Measurements from ENCODE around the gene MAGT1.
"Not testable (repeated sequence)": the region's sequence is repeated elsewhere in the genome, so short reads cannot be mapped to it uniquely, and the experiment has no call there.

MAGT1 gene

GRCh38 chrX:77894921-77895886 is at the start of gene MAGT1:
MAGT1 (minus strand) TSS chrX:77895435; CDS start chrX:77895410, 25 bp downstream.
- peak; percentile 96 for DNase-seq (ENCODE audit: low spot score)

GRCh38 chrX:77945031-77945430 is 49.8 kb upstream of the MAGT1 start:
- not testable (repeated sequence) for DNase-seq (ENCODE audit: low spot score)

- DNase-seq (ENCODE audit: low spot score), result peak; percentile 75
Observed at GRCh38 chrX:77938083-77938680, 42.9 kb upstream of the MAGT1 start.

GRCh38 chrX:77937291-77937690 is 42.1 kb upstream of the MAGT1 start:
- DNase-seq (ENCODE audit: low spot score), result peak; percentile 52

GRCh38 chrX:77936299-77936698 is 41.1 kb upstream of the MAGT1 start:
- no peak for DNase-seq (ENCODE audit: low spot score)

GRCh38 chrX:77935886-77936285 is 40.7 kb upstream of the MAGT1 start:
- no peak for DNase-seq (ENCODE audit: low spot score)

- no peak for DNase-seq (ENCODE audit: low spot score)
Observed at GRCh38 chrX:77930581-77930980, 35.3 kb upstream of the MAGT1 start.

- DNase-seq (ENCODE audit: low spot score), result no peak
Observed at GRCh38 chrX:77925764-77926163, 30.5 kb upstream of the MAGT1 start.

- no peak for DNase-seq (ENCODE audit: low spot score)
Observed at GRCh38 chrX:77924320-77924859, 29.2 kb upstream of the MAGT1 start.

- peak; percentile 78 for DNase-seq (ENCODE audit: low spot score)
Observed at GRCh38 chrX:77922787-77923186, 27.6 kb upstream of the MAGT1 start.

GRCh38 chrX:77919370-77919769 is 24.1 kb upstream of the MAGT1 start:
- not testable (repeated sequence) for DNase-seq (ENCODE audit: low spot score)

GRCh38 chrX:77918568-77918967 is 23.3 kb upstream of the MAGT1 start:
- no peak for DNase-seq (ENCODE audit: low spot score)

- DNase-seq (ENCODE audit: low spot score), result no peak
Observed at GRCh38 chrX:77917294-77917933, 22.2 kb upstream of the MAGT1 start.

- DNase-seq (ENCODE audit: low spot score), result peak; percentile 88
Observed at GRCh38 chrX:77910108-77910840, 15.0 kb upstream of the MAGT1 start, which contains the start of gene ATP7A. ATP7A (plus strand) TSS chrX:77910693; CDS start chrX:77971642, 60,949 bp downstream.

- DNase-seq (ENCODE audit: low spot score), result no peak
Observed at GRCh38 chrX:77901506-77901905, 6.3 kb upstream of the MAGT1 start.

- no peak for DNase-seq (ENCODE audit: low spot score)
Observed at GRCh38 chrX:77900688-77901087, 5.5 kb upstream of the MAGT1 start.

- peak; percentile 96 for DNase-seq (ENCODE audit: low spot score)
Observed at GRCh38 chrX:77899081-77899828, 4.0 kb upstream of the MAGT1 start, which contains the start of gene COX7B. COX7B (plus strand) TSS chrX:77899468; CDS start chrX:77899554, 86 bp downstream.

- no peak for DNase-seq (ENCODE audit: low spot score)
Observed at GRCh38 chrX:77893713-77894112, 1.5 kb downstream of the MAGT1 start.

GRCh38 chrX:77892887-77893286 is 2.3 kb downstream of the MAGT1 start:
- no peak for DNase-seq (ENCODE audit: low spot score)

- DNase-seq (ENCODE audit: low spot score), result not testable (repeated sequence)
Observed at GRCh38 chrX:77881418-77881817, 13.8 kb downstream of the MAGT1 start.

GRCh38 chrX:77875372-77875771 is 19.9 kb downstream of the MAGT1 start:
- DNase-seq (ENCODE audit: low spot score), result no peak

Measured in hematopoietic multipotent progenitor cell treated with erythropoietin and hydrocortisone succinate and interleukin-3 and kit ligand, for 15 days (in vitro differentiated cells).